Epithelial cell of alveolus of lung (primary cell): ENCODE measurements around the gene VPS26A. TPM values are rescaled to one million over a fixed set of nuclear protein-coding genes. Genes with fewer than 3 reads are reported as not detected.

ENCODE experiments used
- total RNA-seq: library from RNA; depleted of rRNA; stranded (reverse); fragments of >200 nt; gene quantifications from 2 replicates; pipeline ENCODE4 v1.2.1, GENCODE V29; 2015

VPS26A gene
- total RNA-seq = 19.5 and 30.3 TPM in 2 replicates

DNA sequence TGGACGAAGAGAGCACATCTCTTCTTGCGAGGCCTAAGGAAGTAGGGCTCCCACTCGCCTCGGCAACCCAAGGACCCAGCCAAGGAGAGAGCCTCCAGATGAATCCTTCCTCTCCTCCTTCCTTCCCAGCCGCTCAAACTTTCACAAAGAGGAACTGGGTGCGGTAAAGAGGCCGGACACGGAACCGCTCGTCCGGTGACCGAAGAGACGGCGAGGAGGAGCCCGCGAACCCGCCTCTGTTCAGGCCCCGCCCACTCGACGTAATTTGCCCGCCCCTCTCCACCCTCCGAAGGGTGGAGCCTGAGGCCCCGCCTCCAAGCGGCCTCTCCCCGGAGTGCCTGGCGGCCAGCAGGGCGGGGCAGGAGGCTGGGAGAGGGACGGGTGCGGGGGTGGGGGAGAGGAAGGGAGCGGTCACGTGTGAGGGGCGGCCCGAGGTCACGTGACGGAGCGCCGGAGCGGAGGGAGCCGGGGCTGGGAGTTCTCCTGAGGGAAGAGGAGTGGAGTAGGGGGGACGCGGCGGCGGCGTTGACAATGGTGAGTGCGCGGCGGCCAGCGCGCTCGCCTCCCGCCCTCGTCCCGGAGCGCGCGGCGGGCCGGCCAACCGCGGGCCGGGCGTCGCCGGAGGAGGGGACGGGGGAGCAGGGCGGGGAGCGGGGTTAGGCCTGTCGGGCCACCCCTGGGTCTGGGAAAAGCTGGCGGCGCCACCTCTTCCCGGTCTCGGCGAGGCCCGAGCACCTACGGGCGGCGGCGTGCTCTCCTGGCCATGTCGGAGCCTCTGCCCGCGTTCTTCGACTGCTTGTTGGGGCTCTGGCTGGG, at the start of gene VPS26A:
TSS of gene VPS26A (plus strand) at position 432 of the 816 bp plus-strand sequence. CDS start at position 532, 100 bp downstream.

GRCh38 chr10:69087590-69088470, 36.1 kb upstream of the VPS26A start, which contains the start of gene SRGN:
SRGN (plus strand) TSS chr10:69088103; CDS start chr10:69088158, 55 bp downstream.

DNA sequence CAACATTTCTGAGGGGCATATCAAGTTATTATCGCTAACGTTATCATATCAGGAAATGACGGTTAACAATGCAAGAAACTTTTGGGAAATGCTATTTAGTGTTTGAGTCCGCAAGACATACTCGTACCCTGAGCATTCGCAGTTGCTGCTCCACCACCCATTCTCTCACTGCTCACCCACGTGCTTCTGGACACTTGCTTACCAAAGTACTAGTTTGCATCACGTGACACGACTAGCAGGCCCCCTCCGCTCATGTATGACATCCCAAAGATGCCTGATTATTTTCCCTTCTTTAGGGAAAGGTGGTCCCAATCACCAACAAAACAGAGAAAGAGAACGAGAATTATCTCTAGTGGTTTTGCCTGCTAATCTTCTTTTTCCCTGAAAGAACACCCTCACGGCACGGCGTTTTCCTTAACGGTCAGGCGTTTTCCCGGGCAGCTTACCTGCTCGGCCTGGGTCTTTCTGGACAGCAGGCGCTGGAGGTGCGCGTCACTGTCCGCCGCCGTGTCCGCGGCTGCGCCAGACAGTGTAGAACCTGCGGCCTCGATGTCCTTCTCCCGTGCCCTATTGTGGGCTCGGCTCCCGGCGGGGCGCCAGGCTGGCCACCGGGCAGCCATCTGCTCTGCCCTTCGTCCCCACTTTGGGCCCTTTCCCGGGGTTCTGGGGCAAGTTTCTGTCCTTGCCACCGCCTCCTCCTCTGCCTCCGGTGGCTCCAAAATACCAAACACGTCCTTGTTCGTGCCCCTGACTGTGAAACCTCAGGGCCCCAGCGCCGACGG, 56.0 kb downstream of the VPS26A start, which contains the start of gene SUPV3L1:
TSS of gene SUPV3L1 (plus strand) at position 492 of the 782 bp plus-strand sequence. CDS start at position 550, 58 bp downstream.

GRCh38 chr10:69220041-69220451, 96.1 kb downstream of the VPS26A start, which contains the start of gene HKDC1:
HKDC1 (plus strand) TSS chr10:69220332; CDS start chr10:69220436, 104 bp downstream.

Other genes starting within 250 kb of the VPS26A start
- gene DDX50, start 222.9 kb upstream of the VPS26A start, total RNA-seq = 31.5 and 44.5 TPM in 2 replicates
- 35.5 and 71.6 TPM in 2 replicates for gene DDX21, start 168.0 kb upstream of the VPS26A start, total RNA-seq
- 25.9 and 40.6 TPM in 2 replicates for gene KIFBP, start 135.4 kb upstream of the VPS26A start, total RNA-seq
- 60.0 and 221 TPM in 2 replicates for gene SRGN, start 36.1 kb upstream of the VPS26A start, total RNA-seq
- 18.1 and 19.1 TPM in 2 replicates for gene SUPV3L1, start 56.1 kb downstream of the VPS26A start, total RNA-seq
- 0.13 TPM in 1 of 2 replicates, not detected in the other for gene HKDC1, start 96.2 kb downstream of the VPS26A start, total RNA-seq
- 59.2 and 97.6 TPM in 2 replicates for gene HK1, start 154.3 kb downstream of the VPS26A start, total RNA-seq